NCI-H128 (cell line): Measurements from ENCODE around the gene NF1.
"Not testable (repeated sequence)": the region's sequence is repeated elsewhere in the genome, so short reads cannot be mapped to it uniquely, and the experiment has no call there.

Source experiments
- DNase-seq: peaks from one replicate; lab custom pipeline; 2025; ENCODE audit not compliant: unreplicated experiment; lab: John Stamatoyannopoulos, UW

The NF1 gene

GRCh38 chr17:31122746-31123145 lies 28.0 kb downstream of the NF1 start:
- DNase-seq, result no peak

- DNase-seq, result no peak
Measured at GRCh38 chr17:31126318-31126717, 31.5 kb downstream of the NF1 start.

DNA sequence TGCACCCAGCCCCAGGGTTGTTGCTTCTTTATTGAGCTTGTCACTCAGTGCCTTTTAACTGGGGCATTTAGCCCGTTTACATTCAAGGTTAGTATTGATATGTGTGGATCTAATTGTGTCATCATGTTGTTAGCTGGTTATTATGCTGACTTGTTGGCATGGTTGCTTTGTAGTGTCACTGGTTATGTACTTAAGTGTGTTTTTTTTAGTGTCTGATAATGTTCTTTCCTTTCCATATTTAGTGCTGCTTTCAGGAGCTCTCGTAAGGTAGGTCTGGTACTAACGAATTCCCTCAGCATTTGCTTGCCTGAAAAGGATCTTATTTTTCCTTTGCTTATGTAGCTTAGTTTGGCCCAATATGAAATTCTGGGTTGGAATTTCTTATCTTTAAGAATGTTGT lies 33.5 kb downstream of the NF1 start:
- no peak for DNase-seq

DNA sequence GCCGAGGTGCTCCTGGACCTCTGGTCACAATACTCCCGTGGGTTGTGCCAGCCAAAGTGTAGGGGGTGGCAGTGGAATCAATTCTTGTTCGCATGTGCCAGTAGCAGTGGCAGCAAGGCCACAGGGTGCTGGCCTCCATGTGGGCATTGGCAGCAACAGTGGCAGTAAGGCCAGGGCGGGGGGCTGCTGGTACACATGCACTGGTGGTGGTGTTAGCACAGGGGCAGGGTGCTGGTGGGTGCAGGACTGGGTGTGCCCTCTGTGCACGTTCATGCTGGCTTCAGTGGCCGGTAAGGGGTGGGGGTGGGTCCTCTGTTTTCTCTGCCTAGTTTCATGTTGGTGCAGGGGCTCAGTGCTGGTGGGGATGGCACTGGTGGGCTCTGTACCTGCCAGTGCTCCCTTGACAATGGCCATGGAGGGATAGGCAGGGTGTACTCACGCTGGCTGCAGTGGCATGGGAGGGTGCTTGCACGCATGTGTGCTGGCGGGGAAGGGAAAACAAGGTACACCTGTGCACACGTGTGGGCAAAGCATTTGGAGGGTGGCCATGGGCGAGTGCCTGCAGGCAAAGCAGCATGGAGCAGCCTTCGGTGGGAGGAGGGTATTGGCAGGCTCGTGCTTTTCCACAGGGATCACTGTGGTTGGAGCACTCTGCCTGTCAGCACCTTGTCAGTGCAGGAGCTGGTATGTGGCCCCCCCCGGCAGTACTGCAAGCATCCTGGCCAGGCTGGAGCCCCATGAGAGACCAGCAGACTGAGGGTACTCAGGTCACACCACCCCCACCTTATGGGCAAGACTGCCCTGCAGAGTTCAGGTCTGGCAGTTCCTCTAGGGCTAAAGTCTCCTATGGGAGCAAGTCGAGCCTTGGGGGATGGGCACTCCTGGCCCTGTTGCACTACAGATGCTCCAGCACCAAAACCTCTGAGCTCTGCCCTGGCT lies 35.8 kb downstream of the NF1 start:
- no peak for DNase-seq

GRCh38 chr17:31131299-31131698 lies 36.5 kb downstream of the NF1 start:
- DNase-seq, result no peak

DNA sequence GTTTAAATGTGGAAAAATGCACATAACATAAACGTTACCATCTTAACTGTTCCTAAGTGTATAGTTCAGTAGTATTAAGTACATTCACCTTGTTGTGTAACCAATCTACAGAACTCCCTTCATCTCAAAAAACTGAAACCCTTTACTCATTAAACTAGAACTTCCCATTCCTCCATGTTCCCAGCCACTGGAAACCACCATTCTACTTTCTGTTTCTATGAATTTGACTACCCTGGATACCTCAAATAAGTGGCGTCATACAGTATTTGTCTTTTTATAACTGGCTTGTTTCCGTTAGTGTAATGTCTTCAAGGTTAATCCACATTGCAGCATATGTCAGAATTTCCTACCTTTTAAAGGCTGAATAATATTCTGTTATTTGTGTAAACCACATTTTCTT lies 38.2 kb downstream of the NF1 start:
- no peak for DNase-seq

DNA sequence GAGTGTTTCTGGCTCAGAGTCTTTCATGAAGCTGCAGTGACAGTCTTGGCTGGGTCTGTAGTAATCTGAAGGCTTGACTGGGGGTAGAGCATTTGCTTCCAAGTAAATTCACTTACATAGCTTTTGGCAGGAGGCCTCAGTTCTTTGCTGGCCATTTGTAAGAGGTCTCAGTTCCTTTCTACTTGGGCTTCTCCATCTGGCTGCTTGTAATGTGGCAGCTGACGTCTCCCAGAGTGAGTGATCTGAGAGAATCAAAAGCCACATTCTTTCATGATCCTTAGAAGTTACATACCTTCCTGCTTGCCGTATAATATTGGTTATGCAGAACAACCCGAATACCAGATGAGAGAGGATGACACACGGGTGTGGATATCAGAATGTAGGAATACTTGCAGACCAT lies 39.8 kb downstream of the NF1 start:
- no peak for DNase-seq

DNA sequence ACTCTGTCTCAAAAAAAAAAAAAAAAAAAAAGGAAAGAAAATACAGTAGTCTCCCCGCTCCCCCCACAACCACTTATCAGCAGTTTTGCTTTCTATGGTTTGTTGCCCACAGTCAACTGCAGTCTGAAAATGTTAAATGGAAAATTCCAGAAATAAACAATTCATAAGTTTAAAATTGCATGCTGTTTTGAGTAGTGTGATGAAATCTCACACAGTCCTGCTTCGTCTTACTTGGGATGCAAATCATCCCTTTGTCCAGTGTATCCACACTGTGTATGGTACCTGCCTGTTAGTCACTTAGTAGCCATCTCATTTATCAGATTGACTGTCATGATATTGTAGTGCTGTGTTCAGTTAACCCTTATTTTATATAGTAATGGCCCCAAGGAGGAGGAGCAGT lies 41.5 kb downstream of the NF1 start:
- no peak for DNase-seq

DNA sequence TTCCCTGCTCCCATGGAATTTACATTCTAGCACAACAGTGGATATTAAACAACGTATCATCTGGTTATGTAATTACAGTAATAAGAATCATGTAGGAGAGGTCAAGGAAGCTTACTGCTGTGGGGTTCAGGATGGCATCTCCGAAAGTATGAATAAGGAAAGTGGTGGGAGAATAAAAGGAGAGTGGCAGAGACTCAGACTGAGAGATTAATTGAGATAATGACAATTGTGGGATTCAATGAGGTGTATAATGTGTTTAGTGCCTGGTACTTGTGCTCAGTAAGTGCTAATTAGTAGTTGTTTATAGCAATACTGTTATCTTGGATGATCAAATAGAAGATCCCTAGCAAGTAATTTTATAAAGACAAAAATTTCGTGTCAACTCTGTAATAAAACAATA lies 45.3 kb downstream of the NF1 start:
- no peak for DNase-seq

GRCh38 chr17:31144428-31144827 lies 49.7 kb downstream of the NF1 start:
- no peak for DNase-seq

DNA sequence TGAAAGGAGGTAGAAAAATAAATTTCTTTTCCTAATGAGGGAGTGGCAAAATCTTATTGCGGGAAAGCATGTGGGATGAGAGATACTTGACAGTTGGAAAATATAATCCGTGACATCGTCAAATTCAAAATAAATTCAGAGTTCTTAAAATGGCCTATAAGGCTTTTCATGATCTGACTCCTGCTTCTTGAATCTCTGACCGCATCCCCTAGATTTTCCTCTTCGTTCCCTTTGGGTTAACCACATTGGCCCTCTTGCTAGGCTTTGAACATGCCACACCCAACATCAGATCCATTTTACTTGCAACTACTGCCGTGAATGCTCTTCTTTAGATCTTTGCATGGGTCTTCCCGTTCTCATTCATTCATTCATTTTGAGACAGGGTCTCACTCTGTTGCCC lies 50.1 kb downstream of the NF1 start:
- no peak for DNase-seq

DNA sequence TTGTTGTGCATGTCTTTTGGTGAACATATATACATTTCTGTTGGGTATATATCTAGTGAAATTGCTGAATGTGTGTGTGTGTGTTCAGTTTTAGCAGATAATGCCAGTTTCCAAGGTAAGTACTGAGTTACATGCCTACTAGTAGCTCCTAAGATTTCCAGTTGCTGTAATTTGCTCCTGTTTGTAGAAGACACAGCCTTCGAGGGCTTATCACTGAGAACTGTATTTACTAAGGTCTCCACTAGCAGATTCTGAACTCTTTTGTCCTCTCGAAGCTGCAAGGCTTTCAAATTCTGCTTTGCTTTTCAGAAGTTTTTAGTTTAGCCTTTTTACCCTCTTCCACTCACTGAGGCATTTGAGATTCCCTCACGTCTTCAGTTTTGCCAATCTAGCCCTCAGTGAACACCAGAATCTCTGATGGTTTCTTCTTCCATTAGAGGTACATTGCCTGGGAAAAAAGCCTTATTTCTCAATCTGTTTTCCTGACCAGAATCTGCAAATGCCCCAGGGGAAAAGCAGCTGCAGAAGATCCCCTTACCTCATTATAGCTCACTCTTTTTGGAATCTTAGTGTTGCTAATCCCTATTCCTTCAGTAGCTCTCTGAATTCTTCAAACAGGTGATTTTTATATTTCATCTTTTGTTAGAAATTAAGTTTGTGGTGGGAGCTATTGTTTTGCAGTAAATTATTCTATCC lies 52.9 kb downstream of the NF1 start:
- DNase-seq, result no peak

DNA sequence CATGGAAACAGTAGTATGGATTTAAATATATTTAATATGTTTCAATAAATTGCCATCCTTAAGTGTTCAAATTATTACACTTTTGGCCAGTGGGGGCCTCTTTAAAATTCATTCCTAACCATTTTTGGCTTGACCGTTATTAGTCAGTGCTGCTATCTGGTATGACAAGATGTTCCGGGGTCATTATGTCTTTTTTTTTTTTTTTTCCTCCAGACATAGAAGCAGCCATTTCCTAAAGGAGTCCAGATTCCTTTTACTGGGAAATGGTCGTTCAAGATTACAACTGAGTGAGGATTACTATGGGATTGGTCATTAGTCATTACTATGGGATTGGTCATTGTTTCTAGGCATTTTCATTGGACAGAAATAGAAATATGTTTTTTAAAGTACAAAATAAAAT lies 53.4 kb downstream of the NF1 start:
- DNase-seq, result no peak

GRCh38 chr17:31152271-31152670 lies 57.5 kb downstream of the NF1 start:
- DNase-seq, result no peak

GRCh38 chr17:31155208-31155810 lies 60.5 kb downstream of the NF1 start:
- no peak for DNase-seq

DNA sequence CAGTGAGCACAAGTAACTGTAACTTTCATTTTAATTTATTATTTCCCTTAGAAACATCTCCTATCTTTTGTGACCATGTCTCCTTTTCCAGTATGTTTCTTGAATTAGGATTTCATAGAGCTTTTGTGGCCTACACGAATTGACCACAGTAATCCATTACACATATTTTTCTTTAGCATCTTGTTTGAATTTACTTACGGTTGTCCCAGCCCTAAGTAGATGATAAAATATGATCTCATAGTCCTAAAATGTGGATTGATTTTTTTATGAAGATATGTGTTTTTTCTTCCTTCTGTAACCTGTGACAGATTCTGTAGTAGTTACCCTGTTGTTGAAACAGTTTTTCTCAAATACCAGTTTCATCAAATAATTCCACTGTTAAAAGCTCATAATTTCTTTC lies 61.5 kb downstream of the NF1 start:
- DNase-seq, result no peak

- not testable (repeated sequence) for DNase-seq
Measured at GRCh38 chr17:31156864-31157263, 62.1 kb downstream of the NF1 start.

DNA sequence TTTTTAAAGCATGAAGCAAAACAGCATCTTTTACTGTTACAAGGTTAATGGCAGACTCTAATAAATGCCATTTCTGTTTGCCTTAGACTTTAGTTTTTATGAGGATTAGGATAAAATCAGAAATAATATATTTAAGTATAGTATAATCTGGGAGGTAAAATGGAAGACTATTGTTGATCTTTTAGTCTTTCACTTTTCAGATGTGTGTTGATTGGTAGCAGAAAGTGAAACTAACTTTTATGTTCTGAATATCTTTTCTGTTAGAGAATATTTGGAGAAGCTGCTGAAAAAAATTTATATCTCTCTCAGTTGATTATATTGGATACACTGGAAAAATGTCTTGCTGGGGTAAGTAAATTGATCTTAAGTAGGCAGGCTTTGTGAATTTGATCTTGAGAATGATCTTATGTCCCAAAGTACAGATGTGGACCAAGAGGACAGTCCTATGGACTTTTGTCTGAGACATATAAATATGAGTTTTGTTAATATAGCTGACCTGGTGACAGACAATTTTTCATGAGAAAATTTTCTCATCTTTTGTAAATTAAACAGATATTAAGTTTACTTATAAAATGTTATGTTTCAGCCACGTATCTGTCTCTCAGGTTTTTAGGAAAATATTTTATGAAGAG lies 64.1 kb downstream of the NF1 start:
- DNase-seq, result no peak

DNA sequence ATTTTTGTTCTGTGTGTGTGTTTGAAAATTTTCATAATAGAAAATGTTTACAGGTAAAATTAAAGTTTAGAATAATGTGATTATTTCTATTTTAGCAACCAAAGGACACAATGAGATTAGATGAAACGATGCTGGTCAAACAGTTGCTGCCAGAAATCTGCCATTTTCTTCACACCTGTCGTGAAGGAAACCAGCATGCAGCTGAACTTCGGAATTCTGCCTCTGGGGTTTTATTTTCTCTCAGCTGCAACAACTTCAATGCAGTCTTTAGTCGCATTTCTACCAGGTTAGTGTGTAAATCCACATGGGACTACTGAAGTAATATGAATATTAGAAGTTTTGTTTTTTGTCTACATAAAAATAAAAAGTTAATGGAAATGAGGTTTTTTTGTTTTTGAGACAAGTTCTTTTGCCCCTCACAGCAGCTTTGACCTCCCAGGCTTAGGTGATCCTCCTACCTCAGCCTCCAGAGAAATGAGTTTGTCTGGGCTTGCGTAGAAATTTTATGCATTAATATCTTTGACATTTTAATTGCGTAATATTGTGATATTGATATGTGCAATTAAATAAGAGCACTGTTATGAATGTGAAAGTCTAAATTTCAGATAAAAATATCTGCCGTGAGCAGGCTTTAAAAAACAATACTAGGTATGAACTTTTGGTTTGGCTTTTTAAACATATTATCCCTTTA lies 68.5 kb downstream of the NF1 start:
- no peak for DNase-seq

- no peak for DNase-seq
Measured at GRCh38 chr17:31167111-31167510, 72.3 kb downstream of the NF1 start.

- no peak for DNase-seq
Measured at GRCh38 chr17:31171701-31172100, 76.9 kb downstream of the NF1 start.
